IMR-90 (cell line): ENCODE measurements around the gene TECPR2. TPM values are rescaled to one million over a fixed set of nuclear protein-coding genes. Genes with fewer than 3 reads are reported as not detected.

Experiments used
- ATAC-seq: fragments of 200-7000 bp; cut with Tn5 transposase; 2 replicates; pipeline ENCODE4 v1.9.1; 2020; ENCODE audit warnings: low read depth, mild to moderate bottlenecking, moderate library complexity
- BruUV-seq: library from RNA; stranded (reverse); fragments of 400-500 nt; replicated peaks from 2 replicates; lab custom pipeline; 2021; lab: Mats Ljungman, UMichigan
- CTCF ChIA-PET: fragments of 300-600 bp; formaldehyde crosslinking; extraction: SDS; loops from one replicate; lab custom pipeline; 2021; ENCODE audit warnings: antibody characterized with exemption; lab: Yijun Ruan, JAX
- POLR2A ChIA-PET: fragments of 300-600 bp; sonication (Branson Sonifier 250); formaldehyde crosslinking; loops from one replicate; lab custom pipeline; 2022; ENCODE audit warnings: antibody characterized with exemption; ENCODE audit not compliant: unreplicated experiment; lab: Charles Lee
- DNase-seq: peaks from one replicate; pipeline ENCODE4 v3.0.0; 2013
- H2AFZ ChIP-seq: replicated peaks from 2 replicates; pipeline ENCODE3; 2013; ENCODE audit warnings: low read length, mild to moderate bottlenecking; ENCODE audit not compliant: poor library complexity
- H2AK5ac ChIP-seq: 2 replicates; pipeline ENCODE4 v1.6.1; 2013; ENCODE audit warnings: low read depth, low read length, inconsistent platforms
- H2AK9ac ChIP-seq: replicated peaks from 2 replicates; pipeline ENCODE3; 2013; ENCODE audit warnings: mild to moderate bottlenecking, low read depth, low read length, moderate library complexity; ENCODE audit not compliant: poor library complexity
- H2BK120ac ChIP-seq: 2 replicates; pipeline ENCODE4 v1.6.1; 2013; ENCODE audit warnings: low read depth, low read length, inconsistent platforms
- H2BK15ac ChIP-seq: 3 replicates; pipeline ENCODE4 v1.6.1; 2013; ENCODE audit warnings: low read depth, low read length, inconsistent platforms
- H2BK20ac ChIP-seq: 2 replicates; pipeline ENCODE4 v1.6.1; 2013; ENCODE audit warnings: low read depth, mild to moderate bottlenecking, inconsistent platforms, low read length, moderate library complexity
- H2BK5ac ChIP-seq: 2 replicates; pipeline ENCODE4 v1.6.1; 2013; ENCODE audit warnings: mild to moderate bottlenecking, low read depth, low read length, inconsistent platforms; ENCODE audit not compliant: poor library complexity, severe bottlenecking
- H3K14ac ChIP-seq: replicated peaks from 2 replicates; pipeline ENCODE4 v1.6.1; 2013; ENCODE audit warnings: low read depth, low read length, inconsistent platforms
- H3K18ac ChIP-seq: 2 replicates; pipeline ENCODE4 v1.6.1; 2013; ENCODE audit warnings: low read depth, low read length, control low read depth
- H3K23ac ChIP-seq: 2 replicates; pipeline ENCODE4 v1.6.1; 2013; ENCODE audit warnings: low read depth, low read length, inconsistent platforms
- H3K27ac ChIP-seq: 2 replicates; pipeline ENCODE4 v1.5.1; 2013; ENCODE audit warnings: mild to moderate bottlenecking, control low read depth, low read length; ENCODE audit not compliant: insufficient read depth
- H3K27me3 ChIP-seq: 2 replicates; pipeline ENCODE4 v1.6.1; 2013; ENCODE audit warnings: low read length; ENCODE audit not compliant: control insufficient read depth, insufficient read depth
- H3K36me3 ChIP-seq: 2 replicates; pipeline ENCODE4 v1.6.1; 2013; ENCODE audit warnings: low read length, mixed read lengths; ENCODE audit not compliant: control insufficient read depth, insufficient read depth
- H3K4ac ChIP-seq: 2 replicates; pipeline ENCODE4 v1.6.1; 2013; ENCODE audit warnings: low read depth, low read length, inconsistent platforms
- H3K4me1 ChIP-seq: 2 replicates; pipeline ENCODE4 v1.6.1; 2013; ENCODE audit warnings: low read length, mixed read lengths; ENCODE audit not compliant: control insufficient read depth, insufficient read depth
- H3K4me2 ChIP-seq: 2 replicates; pipeline ENCODE4 v1.6.1; 2013; ENCODE audit warnings: low read depth, mild to moderate bottlenecking, control low read depth, low read length, moderate library complexity
- H3K4me3 ChIP-seq: 2 replicates; pipeline ENCODE4 v1.5.1; 2013; ENCODE audit warnings: low read depth, mild to moderate bottlenecking, control low read depth, low read length, moderate library complexity; ENCODE audit not compliant: insufficient read depth
- H3K56ac ChIP-seq: 2 replicates; pipeline ENCODE4 v1.6.1; 2013; ENCODE audit warnings: low read length, inconsistent platforms; ENCODE audit not compliant: insufficient read depth; ENCODE audit errors: extremely low read depth
- H3K79me1 ChIP-seq, 2 experiments: 2 replicates each; pipeline ENCODE4 v1.6.1; 2013; ENCODE audit warnings: low read length in 2 of 2, inconsistent platforms in 1 of 2, low read depth in 1 of 2
- H3K9ac ChIP-seq: 2 replicates; pipeline ENCODE4 v1.6.1; 2013; ENCODE audit warnings: low read depth, low read length, control low read depth
- H3K9me1 ChIP-seq: 2 replicates; pipeline ENCODE4 v1.6.1; 2013; ENCODE audit warnings: low read length, inconsistent platforms; ENCODE audit not compliant: insufficient read depth
- H3K9me3 ChIP-seq: 2 replicates; pipeline ENCODE4 v1.6.1; 2013; ENCODE audit warnings: low read length; ENCODE audit not compliant: control insufficient read depth, insufficient read depth
- H4K20me1 ChIP-seq: 2 replicates; pipeline ENCODE4 v1.6.1; 2013; ENCODE audit warnings: low read length, inconsistent platforms; ENCODE audit not compliant: insufficient read depth
- H4K5ac ChIP-seq: 2 replicates; pipeline ENCODE4 v1.6.1; 2013; ENCODE audit warnings: mild to moderate bottlenecking, low read depth, low read length, control low read depth
- H4K8ac ChIP-seq, 2 experiments: 2 replicates each; pipeline ENCODE4 v1.6.1; 2013; ENCODE audit warnings: low read depth in 2 of 2, low read length in 2 of 2, control low read depth in 1 of 2, inconsistent platforms in 1 of 2
- H4K91ac ChIP-seq: 2 replicates; pipeline ENCODE4 v1.6.1; 2013; ENCODE audit warnings: low read depth, low read length, inconsistent platforms; ENCODE audit not compliant: insufficient read depth
- CEBPB ChIP-seq: IDR thresholded peaks from 2 replicates; pipeline ENCODE4 v1.6.1; 2012; ENCODE audit warnings: low read depth, low read length, improper control_type of control experiment
- CHD1 ChIP-seq: IDR thresholded peaks from 2 replicates; pipeline ENCODE4 v1.6.1; 2012; ENCODE audit warnings: low read depth, low read length, improper control_type of control experiment
- MXI1 ChIP-seq: IDR thresholded peaks from 2 replicates; pipeline ENCODE4 v1.6.1; 2012; ENCODE audit warnings: low read depth, mild to moderate bottlenecking, low read length, moderate library complexity, borderline replicate concordance
- NFE2L2 ChIP-seq: fragments of 150-350 bp; IDR thresholded peaks from 2 replicates; pipeline ENCODE4 v1.6.1; 2016; ENCODE audit warnings: low read depth, mild to moderate bottlenecking, low read length
- POLR2A ChIP-seq: IDR thresholded peaks from 2 replicates; pipeline ENCODE4 v1.6.1; 2012; ENCODE audit warnings: mild to moderate bottlenecking, low read depth, low read length
- RCOR1 ChIP-seq: IDR thresholded peaks from 2 replicates; pipeline ENCODE4 v1.6.1; 2012; ENCODE audit warnings: mild to moderate bottlenecking, low read length, improper control_type of control experiment; ENCODE audit not compliant: insufficient replicate concordance
- RFX5 ChIP-seq: IDR thresholded peaks from 2 replicates; pipeline ENCODE4 v1.8.0; 2012; ENCODE audit warnings: low read depth, mild to moderate bottlenecking, low read length, moderate library complexity
- WGBS, 2 experiments: methylation state at CpG; one replicate each; pipeline versions ENCODE4 v1.1.5 to v1.1.7; 2013; ENCODE audit warnings: missing lambda C conversion rate in 2 of 2; ENCODE audit not compliant: insufficient read length in 1 of 2; ENCODE audit errors: extremely low coverage in 2 of 2; 5-methylcytosine and 5-hydroxymethylcytosine counted together
- dilution Hi-C: fragments of 300-500 bp; cut with HindIII; formaldehyde crosslinking; loops from one replicate; pipeline ENCODE4 v1.14.3; 2018; ENCODE audit warnings: low sequenced_read_pairs; ENCODE audit not compliant: unreplicated experiment
- in situ Hi-C: fragments of 300-500 bp; cut with MboI; formaldehyde crosslinking; loops from 3 replicates; pipeline ENCODE4 v1.14.3; 2019; ENCODE audit warnings: low sequenced_read_pairs, inconsistent platforms, mixed read lengths
- intact Hi-C: fragments of 100-400 bp; cut with micrococcal nuclease; formaldehyde crosslinking; loops from 2 replicates; pipeline ENCODE4 v1.10.0; 2022
- polyA plus RNA-seq, 3 experiments: library from polyadenylated mRNA; depleted of rRNA; stranded (reverse); fragments of >200 nt; gene quantifications; 2 replicates each; pipeline ENCODE4 v1.2.3, GENCODE V29; 2012; ENCODE audit warnings: low replicate concordance in 1 of 3
- total RNA-seq: library from RNA; depleted of rRNA; stranded (reverse); fragments of >200 nt; gene quantifications from 2 replicates; pipeline ENCODE4 v1.2.3, GENCODE V29; 2012
- TF ChIP-seq, protein P1 (sequence below): conservative IDR thresholded peaks from 2 replicates; pipeline ENCODE4 v1.5.1; 2012; ENCODE audit warnings: mild to moderate bottlenecking, low read depth, low read length, improper control_type of control experiment

The TECPR2 gene
- total and polyA plus RNA-seq, 2 of the 4 experiments (the other 2 are of a cell fraction): 9.5 to 11.7 TPM

DNA sequence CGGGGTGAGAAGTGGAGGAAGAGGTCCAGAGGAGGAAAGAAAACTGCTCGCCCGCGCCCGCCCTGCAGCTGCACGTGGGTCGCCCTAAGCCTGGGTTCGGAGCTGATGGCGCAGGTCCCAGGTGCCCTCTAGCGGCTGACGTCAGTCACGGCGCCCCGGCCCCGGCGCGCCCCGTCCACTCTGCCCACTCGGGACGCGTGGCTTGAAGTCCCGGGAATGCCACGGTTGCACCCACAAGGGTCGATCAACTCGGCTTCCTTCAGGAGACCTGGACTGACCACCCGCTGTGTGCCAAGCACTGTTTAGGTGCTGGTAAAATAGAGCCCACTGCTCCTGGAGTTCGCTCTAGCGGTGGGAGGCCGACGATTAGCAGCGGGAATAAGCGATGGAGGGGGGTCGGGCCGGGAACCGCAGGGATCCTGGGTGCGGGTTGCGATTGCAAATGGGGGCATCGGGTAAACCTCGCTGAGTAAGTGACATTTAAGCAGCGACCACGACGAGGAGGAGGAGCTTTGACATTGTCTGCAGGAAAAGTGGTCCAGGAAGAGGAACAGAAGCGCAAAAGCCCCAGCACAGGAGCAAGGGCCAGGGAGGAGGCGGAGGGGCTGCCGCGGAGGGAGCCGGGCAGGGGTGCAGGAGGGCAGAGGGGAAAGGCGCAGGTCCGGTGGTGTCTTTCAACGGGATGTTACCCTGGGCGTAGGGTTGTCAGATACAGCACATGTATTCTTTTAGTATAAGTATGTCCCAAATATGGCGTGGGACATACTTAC is 48.3 kb upstream of the TECPR2 start (continued):
- TF ChIP-seq POLR2A (0 out of 2 replicates have a peak, but pooled peaks have one; percentile 35), RFX5 (no peak), CEBPB (no peak), CHD1 (no peak)

DNA sequence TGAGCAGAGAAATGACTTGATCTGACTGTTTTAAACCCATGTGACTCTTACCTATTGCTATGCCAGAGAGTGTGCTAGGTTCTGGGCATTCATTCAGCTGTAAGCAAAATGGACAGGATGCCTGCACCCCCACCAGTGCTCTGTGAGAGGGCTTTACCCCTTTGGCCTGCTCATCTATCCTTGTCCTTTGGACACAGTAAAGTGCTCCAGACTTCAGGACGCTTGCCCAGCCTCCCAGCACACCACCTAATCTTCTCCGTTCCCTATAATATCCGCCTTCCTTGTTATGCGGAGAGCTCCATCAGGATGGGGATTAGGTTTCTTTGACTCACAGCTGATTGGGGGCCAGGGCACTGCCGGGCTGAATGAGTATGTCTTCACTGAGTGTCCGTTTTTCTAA is 47.6 kb upstream of the TECPR2 start:
- CTCF ChIA-PET: no interaction called here
- no peak overlapping the region for H3K4me2 ChIP-seq
- H4K5ac ChIP-seq: peak overlapping the region; percentile 10; the same call in 1 of the 2 replicates
- H2AFZ ChIP-seq: peak overlapping the region; percentile 65
- POLR2A ChIA-PET: interaction anchor here (0.9 kb wide), 1 partner anchor 10 kb away, joined by 3 read pairs; the partner anchor contains the start of gene MOK
- 70% methylated on average over 2 of the region's 6 CpGs; no CpG with 5 or more reads in 1 of the 2 experiments for WGBS, 2 experiments
- H4K20me1 ChIP-seq: no peaks in the 10 kb centered on the region
- no peaks in the 10 kb centered on the region for H3K27me3 ChIP-seq
- H3K79me1 ChIP-seq: peaks cover 2 to 14% of the 10 kb centered on the region in 2 experiments; a peak in 3 of 4 replicates
- peak overlapping the region; percentile 1 for H3K4ac ChIP-seq
- H2BK15ac ChIP-seq: peak overlapping the region; percentile 15; the same call in 1 of the 3 replicates
- ATAC-seq: no peak
- H3K4me3 ChIP-seq: no peak overlapping the region
- no TSS peak for BruUV-seq
- peak overlapping the region in 1 of 2 experiments; percentile 88; a peak in 3 of 4 replicates for H4K8ac ChIP-seq
- dilution Hi-C loops (no loop called here), in situ Hi-C loops (loop anchor here (10.0 to 25.0 kb wide), 4 partner anchors 170 to 553 kb away; partner anchors contain the start of genes DYNC1H1, HSP90AA1 and PPP2R5C), intact Hi-C loops (loop anchor here (2.0 kb wide), 1 partner anchor 176 kb away; the partner anchor contains the start of gene WDR20)
- H3K14ac ChIP-seq: no peak overlapping the region
- no peak overlapping the region for H2BK5ac ChIP-seq
- H3K4me1 ChIP-seq: peaks cover 11% of the 10 kb centered on the region
- H3K9ac ChIP-seq: no peak overlapping the region
- H2BK20ac ChIP-seq: peak overlapping the region; percentile 2
- no peak overlapping the region for H3K27ac ChIP-seq
- H3K9me3 ChIP-seq: no peaks in the 10 kb centered on the region
- H3K9me1 ChIP-seq: peaks cover 14% of the 10 kb centered on the region
- no peak overlapping the region for H3K56ac ChIP-seq
- H2BK120ac ChIP-seq: peak overlapping the region; percentile 33; the same call in 1 of the 2 replicates
- no peaks in the 10 kb centered on the region for H3K36me3 ChIP-seq
- TF ChIP-seq RFX5 (no peak), CHD1 (no peak), POLR2A (no peak), NFE2L2 (no peak), RCOR1 (no peak), MXI1 (no peak)
- TF ChIP-seq, protein P1, sequence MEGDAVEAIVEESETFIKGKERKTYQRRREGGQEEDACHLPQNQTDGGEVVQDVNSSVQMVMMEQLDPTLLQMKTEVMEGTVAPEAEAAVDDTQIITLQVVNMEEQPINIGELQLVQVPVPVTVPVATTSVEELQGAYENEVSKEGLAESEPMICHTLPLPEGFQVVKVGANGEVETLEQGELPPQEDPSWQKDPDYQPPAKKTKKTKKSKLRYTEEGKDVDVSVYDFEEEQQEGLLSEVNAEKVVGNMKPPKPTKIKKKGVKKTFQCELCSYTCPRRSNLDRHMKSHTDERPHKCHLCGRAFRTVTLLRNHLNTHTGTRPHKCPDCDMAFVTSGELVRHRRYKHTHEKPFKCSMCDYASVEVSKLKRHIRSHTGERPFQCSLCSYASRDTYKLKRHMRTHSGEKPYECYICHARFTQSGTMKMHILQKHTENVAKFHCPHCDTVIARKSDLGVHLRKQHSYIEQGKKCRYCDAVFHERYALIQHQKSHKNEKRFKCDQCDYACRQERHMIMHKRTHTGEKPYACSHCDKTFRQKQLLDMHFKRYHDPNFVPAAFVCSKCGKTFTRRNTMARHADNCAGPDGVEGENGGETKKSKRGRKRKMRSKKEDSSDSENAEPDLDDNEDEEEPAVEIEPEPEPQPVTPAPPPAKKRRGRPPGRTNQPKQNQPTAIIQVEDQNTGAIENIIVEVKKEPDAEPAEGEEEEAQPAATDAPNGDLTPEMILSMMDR: no peak
- H4K91ac ChIP-seq: peak overlapping the region; percentile 6; the same call in 1 of the 2 replicates
- H3K23ac ChIP-seq: peak overlapping the region; percentile 14
- DNase-seq: peak; percentile 31
- no peak overlapping the region for H2AK9ac ChIP-seq
- peak overlapping the region; percentile 68; the same call in 1 of the 2 replicates for H2AK5ac ChIP-seq
- no peak overlapping the region for H3K18ac ChIP-seq
